ENCODE measurements around the gene LINC00305.

LINC00305 gene

GRCh38 chr18:64111950-64112349 lies 36.9 kb downstream of the LINC00305 start:
- no peak for DNase-seq

GRCh38 chr18:64110692-64111480 lies 38.0 kb downstream of the LINC00305 start:
- no peak for DNase-seq

- DNase-seq, result no peak
Measured at GRCh38 chr18:64103986-64104385, 44.9 kb downstream of the LINC00305 start.

- DNase-seq, result no peak
Measured at GRCh38 chr18:64100116-64100922, 48.6 kb downstream of the LINC00305 start.

GRCh38 chr18:64099244-64099643 lies 49.6 kb downstream of the LINC00305 start:
- DNase-seq, result no peak

GRCh38 chr18:64097497-64097896 lies 51.4 kb downstream of the LINC00305 start:
- DNase-seq, result no peak

GRCh38 chr18:64095056-64095455 lies 53.8 kb downstream of the LINC00305 start:
- DNase-seq, result no peak

GRCh38 chr18:64094210-64094609 lies 54.7 kb downstream of the LINC00305 start:
- DNase-seq, result no peak

- no peak for DNase-seq
Measured at GRCh38 chr18:64091526-64091925, 57.4 kb downstream of the LINC00305 start.

- DNase-seq, result no peak
Measured at GRCh38 chr18:64090876-64091275, 58.0 kb downstream of the LINC00305 start.

GRCh38 chr18:64083916-64084315 lies 65.0 kb downstream of the LINC00305 start:
- no peak for DNase-seq

GRCh38 chr18:64082513-64082912 lies 66.4 kb downstream of the LINC00305 start:
- no peak for DNase-seq

- DNase-seq, result no peak
Measured at GRCh38 chr18:64082054-64082453, 66.8 kb downstream of the LINC00305 start.

GRCh38 chr18:64073971-64074370 lies 74.9 kb downstream of the LINC00305 start:
- no peak for DNase-seq

GRCh38 chr18:64055019-64055418 lies 93.9 kb downstream of the LINC00305 start:
- DNase-seq, result no peak

- no peak for DNase-seq
Measured at GRCh38 chr18:64053246-64053645, 95.6 kb downstream of the LINC00305 start.

- no peak for DNase-seq
Measured at GRCh38 chr18:64052772-64053171, 96.1 kb downstream of the LINC00305 start.

GRCh38 chr18:64044616-64045015 lies 104.3 kb downstream of the LINC00305 start:
- DNase-seq, result no peak

- DNase-seq, result no peak
Measured at GRCh38 chr18:64042728-64043358, 106.0 kb downstream of the LINC00305 start.

GRCh38 chr18:64037812-64038414 lies 111.0 kb downstream of the LINC00305 start:
- no peak for DNase-seq

GRCh38 chr18:64032312-64032711 lies 116.6 kb downstream of the LINC00305 start:
- DNase-seq, result no peak

- DNase-seq, result no peak
Measured at GRCh38 chr18:64031411-64031810, 117.5 kb downstream of the LINC00305 start.

Data from activated CD4-positive, alpha-beta T cell treated with anti-CD3 and anti-CD28 coated beads for 1 hour (primary cell).